HG02763 (cell line): Measurements from ENCODE around the gene AGXT2.
"Not testable (repeated sequence)": the region's sequence is repeated elsewhere in the genome, so short reads cannot be mapped to it uniquely, and the experiment has no call there.

Experiments
- ATAC-seq: cut with Tn5 transposase; IDR thresholded peaks from one replicate; pipeline ENCODE4 v1.9.1; 2021; ENCODE audit warnings: mild to moderate bottlenecking, moderate library complexity; ENCODE audit not compliant: unreplicated experiment

Gene AGXT2

DNA sequence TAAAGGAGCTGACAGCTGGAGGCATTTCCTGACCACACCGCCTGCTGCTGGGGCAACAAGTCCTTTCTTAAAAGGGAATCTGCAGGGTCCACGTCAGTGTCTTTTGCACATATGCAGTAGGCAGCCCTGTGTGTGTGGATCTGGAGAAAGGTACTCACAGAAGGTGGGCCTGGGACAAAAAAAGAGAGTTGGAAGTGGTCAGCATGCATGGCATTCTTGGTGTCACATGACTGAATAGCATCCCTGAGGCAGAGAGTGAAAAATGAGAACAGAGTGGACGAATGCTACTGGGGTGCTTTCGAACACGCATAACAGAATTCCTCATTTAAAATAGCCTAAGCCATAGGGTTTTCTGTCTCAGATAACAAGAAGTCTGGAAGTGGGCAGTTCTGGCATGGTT, 71.4 kb downstream of the AGXT2 start:
- ATAC-seq = no peak

GRCh38 chr5:34971655-34972054, 76.1 kb downstream of the AGXT2 start:
- not testable (repeated sequence) for ATAC-seq

- ATAC-seq = no peak
Measured at GRCh38 chr5:34970552-34970951, 77.2 kb downstream of the AGXT2 start.

DNA sequence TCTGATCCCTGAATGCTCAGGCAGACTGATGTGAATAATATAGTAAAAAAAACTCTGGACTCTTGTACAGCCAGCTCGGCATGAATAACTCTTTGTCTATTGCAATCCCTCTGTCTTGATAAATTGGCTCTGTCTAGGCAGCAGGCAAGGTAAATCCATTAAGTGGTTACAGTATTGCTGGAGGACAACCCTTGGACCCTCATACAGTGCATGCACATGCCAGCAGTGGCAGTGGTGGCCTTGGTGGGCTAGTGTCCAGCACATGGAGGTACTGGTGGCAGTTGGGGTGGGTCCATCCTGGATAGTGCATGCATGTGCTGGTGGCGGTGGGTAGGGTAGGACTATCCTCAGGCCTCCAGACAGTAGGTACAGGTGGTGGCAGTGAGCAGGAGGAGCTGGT, 79.5 kb downstream of the AGXT2 start:
- no peak for ATAC-seq

- no peak for ATAC-seq
Measured at GRCh38 chr5:34967540-34967939, 80.2 kb downstream of the AGXT2 start.

GRCh38 chr5:34959323-34959722, 88.4 kb downstream of the AGXT2 start:
- ATAC-seq = peak; percentile 94

GRCh38 chr5:34957857-34958690, 89.7 kb downstream of the AGXT2 start:
- ATAC-seq = peak; percentile 35

DNA sequence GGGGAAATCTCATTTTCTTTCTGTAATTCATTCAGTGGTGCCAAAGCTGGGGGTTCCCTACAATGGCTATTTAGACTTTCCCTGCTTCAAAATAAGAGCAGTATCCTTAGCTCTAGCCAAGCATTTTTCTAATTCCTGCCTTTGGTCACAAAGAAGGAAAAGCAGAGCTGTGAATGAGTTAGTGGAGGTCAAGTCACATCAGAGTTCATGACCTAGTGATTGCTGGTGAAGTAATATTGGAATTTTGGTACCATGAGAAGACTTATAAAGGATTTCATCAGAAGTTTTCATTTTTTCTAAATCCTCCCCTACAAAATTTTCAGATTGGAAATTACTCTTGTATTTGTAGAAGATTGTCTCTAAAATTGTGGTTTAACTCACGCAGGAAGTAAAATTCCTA, 90.4 kb downstream of the AGXT2 start:
- no peak for ATAC-seq
